Cardiac muscle cell (in vitro differentiated cells and primary cell): ENCODE data around the gene FOXO6. TPM values are rescaled to one million over a fixed set of nuclear protein-coding genes. Genes with fewer than 3 reads are reported as not detected.

Experiments used
- DNase-seq, 2 donors: peaks; one replicate each; pipeline versions ENCODE4 v3.0.0 to v3.0.0-alpha.2; 2010 to 2017; ENCODE audit warnings: low read depth in 1 of 2, low spot score in 1 of 2
- H3K27ac ChIP-seq: fragments of 200-600 bp; sonication (generic); 2 replicates; pipeline ENCODE4 v1.5.1; 2016
- H3K27me3 ChIP-seq: fragments of 200-600 bp; sonication (generic); 2 replicates; pipeline ENCODE4 v1.6.0; 2016; ENCODE audit warnings: control low read depth
- H3K36me3 ChIP-seq: fragments of 200-600 bp; sonication (generic); 2 replicates; pipeline ENCODE4 v1.5.1; 2016; ENCODE audit warnings: control low read depth
- H3K4me1 ChIP-seq: fragments of 200-600 bp; sonication (generic); 2 replicates; pipeline ENCODE4 v1.8.1; 2017; ENCODE audit warnings: low read depth, mild to moderate bottlenecking, mixed run types
- H3K4me3 ChIP-seq: fragments of 200-600 bp; sonication (generic); 2 replicates; pipeline ENCODE4 v1.5.1; 2016; ENCODE audit warnings: mild to moderate bottlenecking
- H3K9me3 ChIP-seq: fragments of 200-600 bp; sonication (generic); 2 replicates; pipeline ENCODE4 v1.5.1; 2017; ENCODE audit warnings: low read depth, mild to moderate bottlenecking, control low read depth
- CTCF ChIP-seq: IDR thresholded peaks from 2 replicates; pipeline ENCODE4 v1.5.1; 2012; ENCODE audit warnings: low read depth, mild to moderate bottlenecking, low read length
- polyA plus RNA-seq: library from polyadenylated mRNA; unstranded; fragments of >200 nt; fragmentation: Nextera tagmentation; extraction: Ambion mirVana; gene quantifications from 2 replicates; pipeline ENCODE4 v1.2.1, GENCODE V29; 2016
- total RNA-seq: library from RNA; depleted of rRNA; stranded (reverse); fragments of >200 nt; gene quantifications from 2 replicates; pipeline ENCODE4 v1.2.3, GENCODE V29; 2016

FOXO6 gene
- total and polyA plus RNA-seq, 2 experiments from 2014 or later = 10.7 to 18.2 TPM

DNA sequence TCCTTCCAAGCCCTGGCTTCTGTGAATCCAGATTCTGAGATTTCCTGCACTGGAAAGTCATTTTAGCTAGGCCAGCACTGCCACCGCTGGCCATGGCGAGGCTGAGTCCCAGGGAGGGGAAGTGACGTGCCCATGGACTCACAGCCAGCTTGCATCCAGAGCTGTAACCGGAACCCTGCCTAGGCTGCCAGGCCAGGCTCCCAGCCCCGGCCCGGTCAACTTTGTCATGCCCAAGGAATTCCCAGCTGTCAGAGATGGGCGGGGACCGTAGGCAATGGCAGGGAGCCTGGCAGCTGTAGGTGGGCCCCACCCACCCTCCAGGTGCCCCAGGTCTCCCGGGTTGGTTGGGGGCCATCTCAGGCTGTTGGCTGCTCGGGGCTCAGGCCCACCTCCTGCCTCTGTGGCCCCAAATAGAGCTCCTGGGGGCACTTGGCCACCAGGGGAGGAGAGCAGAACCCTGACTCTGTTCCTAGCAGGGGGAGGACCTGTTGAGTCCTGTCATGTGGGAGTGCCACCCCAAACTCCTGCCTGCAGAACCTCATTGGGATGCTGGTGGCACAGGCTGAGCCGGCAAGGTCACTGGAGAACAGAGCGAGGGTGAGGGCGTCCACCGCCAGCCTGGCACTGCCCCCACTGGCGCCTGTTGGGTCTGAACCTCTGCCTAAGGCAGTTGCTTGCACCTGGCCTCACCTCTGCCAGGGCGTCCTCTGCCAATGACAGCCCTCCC, 57.8 kb downstream of the FOXO6 start:
- Histone ChIP-seq H3K27me3 (no peaks in the 10 kb centered on the region), H3K36me3 (no peaks in the 10 kb centered on the region), H3K27ac (no peak overlapping the region), H3K4me1 (no peaks in the 10 kb centered on the region), H3K4me3 (no peak overlapping the region), H3K9me3 (no peaks in the 10 kb centered on the region)
- DNase-seq = peak in 1 of 2 donors; percentile 84
- peak; percentile 22 for TF ChIP-seq CTCF

DNA sequence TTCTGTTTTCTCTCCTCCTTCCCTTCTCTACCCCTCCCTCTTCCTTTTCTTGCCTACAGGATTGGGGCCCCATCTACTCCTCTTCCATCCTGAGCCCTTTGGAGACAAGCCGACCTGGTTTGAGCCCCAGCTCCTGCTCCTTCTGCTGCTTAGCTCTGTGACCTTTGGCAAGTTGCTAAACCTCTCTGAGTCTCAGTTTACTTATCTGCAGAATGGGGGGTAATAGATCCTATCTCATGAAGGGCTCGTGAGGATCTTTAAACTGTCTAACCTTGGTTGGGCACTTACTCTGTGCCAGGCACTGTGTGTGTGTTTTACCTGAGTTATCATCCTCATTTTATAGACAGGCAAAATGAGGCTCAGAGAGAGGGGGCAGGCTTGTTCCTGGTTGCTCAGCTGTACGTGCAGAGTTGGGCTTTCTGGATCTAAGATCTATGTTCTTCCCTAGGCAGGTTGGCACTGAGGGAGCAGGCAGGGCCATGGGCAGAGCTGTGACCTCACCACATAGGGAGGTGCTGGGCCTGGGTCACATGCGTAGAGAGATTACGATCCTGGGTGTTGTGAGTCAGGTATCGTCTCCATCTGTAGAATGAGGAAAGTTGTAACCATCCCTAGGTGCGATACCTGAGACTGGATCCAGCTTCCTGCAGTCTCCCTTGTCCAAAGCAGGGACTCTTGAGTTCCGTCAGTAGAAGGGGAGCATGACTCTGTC, 58.5 kb downstream of the FOXO6 start:
- no peak for DNase-seq
- Histone ChIP-seq H3K9me3 (no peaks in the 10 kb centered on the region), H3K36me3 (no peaks in the 10 kb centered on the region), H3K27me3 (no peaks in the 10 kb centered on the region), H3K4me1 (no peaks in the 10 kb centered on the region), H3K4me3 (no peak overlapping the region), H3K27ac (no peak overlapping the region)
- TF ChIP-seq CTCF = no peak

DNA sequence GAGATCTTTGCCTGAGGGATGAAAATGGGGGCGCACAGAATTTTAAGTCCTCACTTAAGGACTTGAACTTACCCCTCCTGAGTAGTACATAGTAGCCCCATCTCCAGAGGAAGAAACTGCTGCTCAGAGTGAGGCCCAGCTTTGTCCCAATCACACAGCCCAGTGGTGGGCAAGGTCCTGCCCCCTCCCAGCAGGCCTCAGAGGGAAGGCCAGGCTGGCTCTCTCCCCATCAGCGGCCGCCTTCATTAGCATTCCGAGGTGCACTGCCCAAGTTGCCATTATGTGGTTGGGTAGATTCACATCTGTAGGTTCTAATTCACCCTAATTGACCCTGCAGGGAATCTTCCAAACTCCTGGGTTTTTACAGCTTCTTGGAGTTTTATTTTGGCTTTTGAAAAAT, 59.1 kb downstream of the FOXO6 start:
- H3K27ac ChIP-seq = no peak overlapping the region
- H3K36me3 ChIP-seq = no peaks in the 10 kb centered on the region
- H3K27me3 ChIP-seq = no peaks in the 10 kb centered on the region
- H3K4me1 ChIP-seq = no peaks in the 10 kb centered on the region
- H3K9me3 ChIP-seq = no peaks in the 10 kb centered on the region
- H3K4me3 ChIP-seq = no peak overlapping the region
- DNase-seq = no peak
- TF ChIP-seq CTCF = no peak

- Histone ChIP-seq H3K4me1 (no peaks in the 10 kb centered on the region), H3K4me3 (no peak overlapping the region), H3K36me3 (no peaks in the 10 kb centered on the region), H3K27ac (no peak overlapping the region), H3K27me3 (no peaks in the 10 kb centered on the region), H3K9me3 (no peaks in the 10 kb centered on the region)
- TF ChIP-seq CTCF = no peak
- no peak for DNase-seq
Measured at GRCh38 chr1:41420860-41421259, 59.6 kb downstream of the FOXO6 start.

DNA sequence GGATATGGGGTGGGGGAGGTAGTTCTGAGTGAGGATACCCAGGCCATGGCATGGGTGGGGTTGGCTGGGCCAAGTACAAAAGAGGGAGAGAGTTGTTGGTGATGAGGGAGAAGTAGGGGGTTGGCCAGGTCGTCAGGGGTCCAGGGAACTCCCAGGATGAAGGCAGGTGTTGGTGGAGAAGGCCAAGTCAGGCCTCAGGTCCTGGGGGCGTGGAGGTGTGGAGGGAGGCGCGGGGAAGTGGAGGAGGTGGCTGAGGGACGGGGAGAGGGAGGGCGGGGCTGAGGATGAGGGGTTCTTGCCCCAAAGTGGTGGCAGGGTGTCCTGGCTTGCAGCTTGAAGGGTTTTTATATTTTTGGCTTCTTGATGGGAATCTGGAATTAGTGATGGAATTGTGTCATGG, 61.1 kb downstream of the FOXO6 start:
- Histone ChIP-seq H3K27ac (no peak overlapping the region), H3K4me3 (no peak overlapping the region), H3K9me3 (no peaks in the 10 kb centered on the region), H3K36me3 (no peaks in the 10 kb centered on the region), H3K27me3 (no peaks in the 10 kb centered on the region), H3K4me1 (no peaks in the 10 kb centered on the region)
- DNase-seq = no peak
- no peak for TF ChIP-seq CTCF
